ENCODE results near the gene NKTR. TPM values are rescaled to one million over a fixed set of nuclear protein-coding genes. Genes with fewer than 3 reads are reported as not detected.

The NKTR gene
- total and polyA plus RNA-seq, 9 of the 15 experiments (the other 6 are each of a cell fraction or from before 2014, with no cell fraction given), result 19.7 to 123 (median 92.6) TPM

DNA sequence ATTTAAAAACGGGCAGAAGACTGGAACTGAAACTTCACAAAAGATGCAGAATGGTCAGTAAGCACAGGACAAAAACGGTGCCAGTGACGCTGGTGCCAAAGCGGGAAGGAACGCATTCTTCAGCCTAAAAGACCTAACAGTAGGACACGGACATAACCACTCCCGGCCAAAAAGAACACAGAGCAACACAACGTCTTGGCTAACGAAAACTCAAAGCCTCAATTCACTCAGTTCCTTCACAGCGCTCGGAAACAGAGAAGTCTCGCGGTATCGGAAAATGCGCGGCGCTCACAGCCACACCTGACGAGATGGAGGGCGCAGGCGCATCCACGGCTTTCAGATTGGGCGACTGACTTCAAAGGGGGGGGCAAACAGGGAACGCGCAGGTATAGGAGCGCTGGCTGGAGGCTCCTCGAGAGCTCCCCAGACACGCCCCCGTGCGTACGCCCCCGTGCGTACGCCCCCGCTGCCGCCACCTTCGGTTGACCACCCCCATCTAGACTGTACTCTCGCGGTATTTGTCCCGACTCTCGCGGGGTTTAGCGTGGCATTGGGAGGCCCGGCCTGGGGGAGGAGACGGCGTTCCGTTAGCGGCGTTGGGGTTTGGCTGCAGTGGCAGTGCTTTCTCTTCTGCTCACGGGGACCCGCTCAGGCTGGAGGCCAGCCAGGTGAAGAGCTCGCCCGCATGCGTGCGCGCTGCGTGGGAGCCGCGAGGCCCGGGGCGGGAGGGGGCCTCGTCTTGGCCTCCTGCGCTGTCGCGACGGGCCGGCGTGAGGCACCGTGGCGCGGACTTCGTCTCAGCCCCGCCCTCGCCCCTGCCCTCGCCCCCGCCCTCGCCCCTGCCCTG, at the start of gene NKTR (continued):
- TF ChIP-seq, protein P1, sequence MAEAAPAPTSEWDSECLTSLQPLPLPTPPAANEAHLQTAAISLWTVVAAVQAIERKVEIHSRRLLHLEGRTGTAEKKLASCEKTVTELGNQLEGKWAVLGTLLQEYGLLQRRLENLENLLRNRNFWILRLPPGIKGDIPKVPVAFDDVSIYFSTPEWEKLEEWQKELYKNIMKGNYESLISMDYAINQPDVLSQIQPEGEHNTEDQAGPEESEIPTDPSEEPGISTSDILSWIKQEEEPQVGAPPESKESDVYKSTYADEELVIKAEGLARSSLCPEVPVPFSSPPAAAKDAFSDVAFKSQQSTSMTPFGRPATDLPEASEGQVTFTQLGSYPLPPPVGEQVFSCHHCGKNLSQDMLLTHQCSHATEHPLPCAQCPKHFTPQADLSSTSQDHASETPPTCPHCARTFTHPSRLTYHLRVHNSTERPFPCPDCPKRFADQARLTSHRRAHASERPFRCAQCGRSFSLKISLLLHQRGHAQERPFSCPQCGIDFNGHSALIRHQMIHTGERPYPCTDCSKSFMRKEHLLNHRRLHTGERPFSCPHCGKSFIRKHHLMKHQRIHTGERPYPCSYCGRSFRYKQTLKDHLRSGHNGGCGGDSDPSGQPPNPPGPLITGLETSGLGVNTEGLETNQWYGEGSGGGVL (CRISPR knock-in tag; IDR thresholded peaks at IDR 0.05), result no peak
- TF ChIP-seq SMAD3 (CRISPR knock-in tag; conservative IDR thresholded peaks at IDR 0.05) (peak; percentile 61; the same call in 1 of the 2 replicates), ZNF79 (CRISPR knock-in tag; IDR thresholded peaks at IDR 0.05; ENCODE audit: low read depth) (no peak), JUND (IDR thresholded peaks at IDR 0.05; ENCODE audit: borderline replicate concordance, low read depth, low read length) (peak; percentile 71; the same call in 1 of the 2 replicates), JUND (tag; IDR thresholded peaks at IDR 0.05; ENCODE audit: borderline replicate concordance, low read depth, low read length) (no peak; the same call in 1 of the 3 replicates), STAT5A (IDR thresholded peaks at IDR 0.05; ENCODE audit: borderline replicate concordance, low read length) (no peak; the same call in 1 of the 2 replicates), SNRNP70 (optimal IDR thresholded peaks at IDR 0.05; ENCODE audit: low read depth, low read length) (no peak), NELFE (IDR thresholded peaks at IDR 0.05; ENCODE audit: insufficient read depth, insufficient read length) (no peak), ZNF583 (CRISPR knock-in tag; IDR thresholded peaks at IDR 0.05) (0 out of 2 replicates have a peak, but pooled peaks have one; percentile 46), SMARCA5 (IDR thresholded peaks at IDR 0.05) (no peak), RBM39 (optimal IDR thresholded peaks at IDR 0.05; ENCODE audit: low read depth, low read length) (no peak), ZNF263 (CRISPR knock-in tag; IDR thresholded peaks at IDR 0.05; ENCODE audit: borderline replicate concordance) (peak; percentile 38; the same call in 1 of the 2 replicates), CBX2 (IDR thresholded peaks at IDR 0.05; ENCODE audit: insufficient read depth, low read length, poor library complexity, severe bottlenecking) (no peak), SPI1 (IDR thresholded peaks at IDR 0.05; ENCODE audit: borderline replicate concordance, low read depth, low read length) (peak; percentile 28; the same call in 1 of the 2 replicates), ZNF175 (CRISPR knock-in tag; IDR thresholded peaks at IDR 0.05; ENCODE audit: low read depth) (no peak), DNMT1 (IDR thresholded peaks at IDR 0.05) (no peak), NCOA1 (IDR thresholded peaks at IDR 0.05; ENCODE audit: low read depth) (no peak), KLF6 (CRISPR knock-in tag; IDR thresholded peaks at IDR 0.05; ENCODE audit: borderline replicate concordance) (peak; percentile 69; the same call in 1 of the 2 replicates), BRCA1 (IDR thresholded peaks at IDR 0.05) (no peak), BRCA1 (CRISPR knock-in tag; IDR thresholded peaks at IDR 0.05) (no peak)
- TF ChIP-seq, protein P2, sequence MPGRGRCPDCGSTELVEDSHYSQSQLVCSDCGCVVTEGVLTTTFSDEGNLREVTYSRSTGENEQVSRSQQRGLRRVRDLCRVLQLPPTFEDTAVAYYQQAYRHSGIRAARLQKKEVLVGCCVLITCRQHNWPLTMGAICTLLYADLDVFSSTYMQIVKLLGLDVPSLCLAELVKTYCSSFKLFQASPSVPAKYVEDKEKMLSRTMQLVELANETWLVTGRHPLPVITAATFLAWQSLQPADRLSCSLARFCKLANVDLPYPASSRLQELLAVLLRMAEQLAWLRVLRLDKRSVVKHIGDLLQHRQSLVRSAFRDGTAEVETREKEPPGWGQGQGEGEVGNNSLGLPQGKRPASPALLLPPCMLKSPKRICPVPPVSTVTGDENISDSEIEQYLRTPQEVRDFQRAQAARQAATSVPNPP (IDR thresholded peaks at IDR 0.05; ENCODE audit: borderline replicate concordance, insufficient read depth, insufficient read length), result no peak
- TF ChIP-seq, protein P3, sequence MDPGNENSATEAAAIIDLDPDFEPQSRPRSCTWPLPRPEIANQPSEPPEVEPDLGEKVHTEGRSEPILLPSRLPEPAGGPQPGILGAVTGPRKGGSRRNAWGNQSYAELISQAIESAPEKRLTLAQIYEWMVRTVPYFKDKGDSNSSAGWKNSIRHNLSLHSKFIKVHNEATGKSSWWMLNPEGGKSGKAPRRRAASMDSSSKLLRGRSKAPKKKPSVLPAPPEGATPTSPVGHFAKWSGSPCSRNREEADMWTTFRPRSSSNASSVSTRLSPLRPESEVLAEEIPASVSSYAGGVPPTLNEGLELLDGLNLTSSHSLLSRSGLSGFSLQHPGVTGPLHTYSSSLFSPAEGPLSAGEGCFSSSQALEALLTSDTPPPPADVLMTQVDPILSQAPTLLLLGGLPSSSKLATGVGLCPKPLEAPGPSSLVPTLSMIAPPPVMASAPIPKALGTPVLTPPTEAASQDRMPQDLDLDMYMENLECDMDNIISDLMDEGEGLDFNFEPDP (CRISPR knock-in tag; IDR thresholded peaks at IDR 0.05), result no peak

All from K562 (cell line).